ENCODE results near the gene DNALI1.

Gene DNALI1

DNA sequence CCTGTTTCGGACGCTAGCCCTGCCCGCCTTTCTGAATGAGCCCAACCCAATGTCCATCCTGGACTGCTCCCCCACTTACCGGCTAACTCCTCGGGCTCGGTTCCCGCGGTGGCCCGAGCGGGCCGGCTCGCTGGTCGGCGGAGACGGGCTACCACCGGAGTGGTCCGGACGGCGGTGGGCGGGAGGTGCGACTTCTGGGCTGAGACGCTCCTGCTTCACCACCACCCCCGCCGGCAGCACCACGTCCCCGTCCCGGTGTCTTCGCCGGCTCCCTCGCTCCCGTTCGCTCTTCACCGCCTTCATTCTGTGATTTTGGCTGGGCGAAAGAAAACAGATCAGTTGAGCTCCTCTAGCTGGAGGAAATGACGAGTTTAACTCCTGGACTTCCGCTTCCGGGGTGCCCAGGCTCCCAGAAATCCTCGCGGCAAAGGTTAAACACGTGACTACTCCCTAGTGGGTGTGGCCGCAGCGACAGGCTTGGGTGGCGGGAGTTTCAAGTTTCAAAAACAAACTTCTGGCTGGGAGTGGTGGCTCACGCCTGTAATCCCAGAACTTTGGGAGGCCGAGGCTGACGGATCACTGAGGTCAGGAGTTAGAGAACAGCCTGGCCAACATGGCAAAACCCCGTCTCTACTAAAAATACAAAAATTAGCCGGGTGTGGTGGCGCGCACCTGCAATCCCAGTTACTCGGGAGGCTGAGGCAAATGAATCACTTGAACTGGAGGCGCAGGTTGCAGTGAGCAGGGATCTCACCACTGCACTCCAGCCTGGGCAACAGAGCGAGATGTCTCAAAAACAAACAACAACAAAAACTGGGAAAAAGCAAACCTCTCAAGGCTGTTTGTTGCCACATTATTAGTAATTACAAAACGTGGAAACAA is 2.6 kb upstream of the DNALI1 start, which contains the start of gene SNIP1:
Gene SNIP1 (minus strand): TSS at position 367 of the 882 bp plus-strand sequence. CDS start 64 bp downstream, at position 303.
- ATAC-seq, result peak; percentile 83
- TF ChIP-seq ZNF8 (CRISPR knock-in tag; IDR thresholded peaks at IDR 0.05) (no peak), PPARA (CRISPR knock-in tag; IDR thresholded peaks at IDR 0.05; ENCODE audit: borderline replicate concordance) (no peak), ESRRG (CRISPR knock-in tag; IDR thresholded peaks at IDR 0.05) (no peak), CSDC2 (CRISPR knock-in tag; IDR thresholded peaks at IDR 0.05) (no peak), TOX (CRISPR knock-in tag; IDR thresholded peaks at IDR 0.05; ENCODE audit: borderline replicate concordance) (no peak), OSR1 (CRISPR knock-in tag; IDR thresholded peaks at IDR 0.05) (no peak), BACH2 (CRISPR knock-in tag; IDR thresholded peaks at IDR 0.05; ENCODE audit: borderline replicate concordance) (no peak), ARNTL (CRISPR knock-in tag; IDR thresholded peaks at IDR 0.05; ENCODE audit: borderline replicate concordance, low read depth) (no peak), ZNF70 (CRISPR knock-in tag; IDR thresholded peaks at IDR 0.05) (no peak), ZC3H10 (CRISPR knock-in tag; IDR thresholded peaks at IDR 0.05) (no peak), ZNF565 (CRISPR knock-in tag; conservative IDR thresholded peaks at IDR 0.05; ENCODE audit: low read depth) (no peak), ISL1 (CRISPR knock-in tag; IDR thresholded peaks at IDR 0.05) (no peak), TCF4 (CRISPR knock-in tag; IDR thresholded peaks at IDR 0.05; ENCODE audit: borderline replicate concordance) (no peak), SNAI2 (CRISPR knock-in tag; IDR thresholded peaks at IDR 0.05) (no peak), RARB (CRISPR knock-in tag; IDR thresholded peaks at IDR 0.05) (no peak), ZFP30 (CRISPR knock-in tag; IDR thresholded peaks at IDR 0.05) (no peak)
- TF ChIP-seq, protein P1, sequence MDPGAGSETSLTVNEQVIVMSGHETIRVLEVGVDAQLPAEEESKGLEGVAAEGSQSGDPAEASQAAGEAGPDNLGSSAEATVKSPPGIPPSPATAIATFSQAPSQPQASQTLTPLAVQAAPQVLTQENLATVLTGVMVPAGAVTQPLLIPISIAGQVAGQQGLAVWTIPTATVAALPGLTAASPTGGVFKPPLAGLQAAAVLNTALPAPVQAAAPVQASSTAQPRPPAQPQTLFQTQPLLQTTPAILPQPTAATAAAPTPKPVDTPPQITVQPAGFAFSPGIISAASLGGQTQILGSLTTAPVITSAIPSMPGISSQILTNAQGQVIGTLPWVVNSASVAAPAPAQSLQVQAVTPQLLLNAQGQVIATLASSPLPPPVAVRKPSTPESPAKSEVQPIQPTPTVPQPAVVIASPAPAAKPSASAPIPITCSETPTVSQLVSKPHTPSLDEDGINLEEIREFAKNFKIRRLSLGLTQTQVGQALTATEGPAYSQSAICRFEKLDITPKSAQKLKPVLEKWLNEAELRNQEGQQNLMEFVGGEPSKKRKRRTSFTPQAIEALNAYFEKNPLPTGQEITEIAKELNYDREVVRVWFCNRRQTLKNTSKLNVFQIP (CRISPR knock-in tag; IDR thresholded peaks at IDR 0.05; ENCODE audit: borderline replicate concordance, low read depth), result no peak
- TF ChIP-seq, protein P2, sequence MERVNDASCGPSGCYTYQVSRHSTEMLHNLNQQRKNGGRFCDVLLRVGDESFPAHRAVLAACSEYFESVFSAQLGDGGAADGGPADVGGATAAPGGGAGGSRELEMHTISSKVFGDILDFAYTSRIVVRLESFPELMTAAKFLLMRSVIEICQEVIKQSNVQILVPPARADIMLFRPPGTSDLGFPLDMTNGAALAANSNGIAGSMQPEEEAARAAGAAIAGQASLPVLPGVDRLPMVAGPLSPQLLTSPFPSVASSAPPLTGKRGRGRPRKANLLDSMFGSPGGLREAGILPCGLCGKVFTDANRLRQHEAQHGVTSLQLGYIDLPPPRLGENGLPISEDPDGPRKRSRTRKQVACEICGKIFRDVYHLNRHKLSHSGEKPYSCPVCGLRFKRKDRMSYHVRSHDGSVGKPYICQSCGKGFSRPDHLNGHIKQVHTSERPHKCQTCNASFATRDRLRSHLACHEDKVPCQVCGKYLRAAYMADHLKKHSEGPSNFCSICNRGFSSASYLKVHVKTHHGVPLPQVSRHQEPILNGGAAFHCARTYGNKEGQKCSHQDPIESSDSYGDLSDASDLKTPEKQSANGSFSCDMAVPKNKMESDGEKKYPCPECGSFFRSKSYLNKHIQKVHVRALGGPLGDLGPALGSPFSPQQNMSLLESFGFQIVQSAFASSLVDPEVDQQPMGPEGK (CRISPR knock-in tag; IDR thresholded peaks at IDR 0.05; ENCODE audit: borderline replicate concordance), result no peak
- TF ChIP-seq, protein P3, sequence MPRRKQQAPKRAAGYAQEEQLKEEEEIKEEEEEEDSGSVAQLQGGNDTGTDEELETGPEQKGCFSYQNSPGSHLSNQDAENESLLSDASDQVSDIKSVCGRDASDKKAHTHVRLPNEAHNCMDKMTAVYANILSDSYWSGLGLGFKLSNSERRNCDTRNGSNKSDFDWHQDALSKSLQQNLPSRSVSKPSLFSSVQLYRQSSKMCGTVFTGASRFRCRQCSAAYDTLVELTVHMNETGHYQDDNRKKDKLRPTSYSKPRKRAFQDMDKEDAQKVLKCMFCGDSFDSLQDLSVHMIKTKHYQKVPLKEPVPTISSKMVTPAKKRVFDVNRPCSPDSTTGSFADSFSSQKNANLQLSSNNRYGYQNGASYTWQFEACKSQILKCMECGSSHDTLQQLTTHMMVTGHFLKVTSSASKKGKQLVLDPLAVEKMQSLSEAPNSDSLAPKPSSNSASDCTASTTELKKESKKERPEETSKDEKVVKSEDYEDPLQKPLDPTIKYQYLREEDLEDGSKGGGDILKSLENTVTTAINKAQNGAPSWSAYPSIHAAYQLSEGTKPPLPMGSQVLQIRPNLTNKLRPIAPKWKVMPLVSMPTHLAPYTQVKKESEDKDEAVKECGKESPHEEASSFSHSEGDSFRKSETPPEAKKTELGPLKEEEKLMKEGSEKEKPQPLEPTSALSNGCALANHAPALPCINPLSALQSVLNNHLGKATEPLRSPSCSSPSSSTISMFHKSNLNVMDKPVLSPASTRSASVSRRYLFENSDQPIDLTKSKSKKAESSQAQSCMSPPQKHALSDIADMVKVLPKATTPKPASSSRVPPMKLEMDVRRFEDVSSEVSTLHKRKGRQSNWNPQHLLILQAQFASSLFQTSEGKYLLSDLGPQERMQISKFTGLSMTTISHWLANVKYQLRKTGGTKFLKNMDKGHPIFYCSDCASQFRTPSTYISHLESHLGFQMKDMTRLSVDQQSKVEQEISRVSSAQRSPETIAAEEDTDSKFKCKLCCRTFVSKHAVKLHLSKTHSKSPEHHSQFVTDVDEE (CRISPR knock-in tag; IDR thresholded peaks at IDR 0.05), result no peak

DNA sequence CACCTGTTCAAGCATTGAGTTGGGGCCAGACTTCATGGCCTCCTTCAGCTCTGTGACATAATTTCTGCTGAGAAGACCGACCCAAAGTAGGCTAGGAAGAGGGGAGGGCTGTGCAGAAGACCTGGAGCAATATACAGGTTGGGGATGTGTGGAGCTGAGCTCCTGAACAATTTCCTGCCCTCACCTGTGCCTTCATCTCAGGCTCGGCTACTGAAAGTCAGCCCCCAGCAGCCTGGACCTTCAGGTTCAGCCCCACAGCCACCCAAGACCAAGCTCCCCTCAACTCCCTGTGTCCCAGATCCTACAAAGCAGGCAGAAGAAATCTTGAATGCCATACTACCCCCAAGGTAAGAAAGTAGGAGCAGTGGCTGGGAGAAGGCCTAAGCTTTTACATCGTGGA is 662 bp downstream of the DNALI1 start:
- no peak for ATAC-seq
- TF ChIP-seq, protein P1 (CRISPR knock-in tag; IDR thresholded peaks at IDR 0.05; ENCODE audit: borderline replicate concordance, low read depth), result no peak
- TF ChIP-seq ZNF8 (CRISPR knock-in tag; IDR thresholded peaks at IDR 0.05) (no peak), ARNTL (CRISPR knock-in tag; IDR thresholded peaks at IDR 0.05; ENCODE audit: borderline replicate concordance, low read depth) (no peak), RARB (CRISPR knock-in tag; IDR thresholded peaks at IDR 0.05) (no peak), ZFP30 (CRISPR knock-in tag; IDR thresholded peaks at IDR 0.05) (no peak), ISL1 (CRISPR knock-in tag; IDR thresholded peaks at IDR 0.05) (no peak), GLIS3 (CRISPR knock-in tag; IDR thresholded peaks at IDR 0.05) (no peak), SNAI2 (CRISPR knock-in tag; IDR thresholded peaks at IDR 0.05) (no peak)
- TF ChIP-seq, protein P4, sequence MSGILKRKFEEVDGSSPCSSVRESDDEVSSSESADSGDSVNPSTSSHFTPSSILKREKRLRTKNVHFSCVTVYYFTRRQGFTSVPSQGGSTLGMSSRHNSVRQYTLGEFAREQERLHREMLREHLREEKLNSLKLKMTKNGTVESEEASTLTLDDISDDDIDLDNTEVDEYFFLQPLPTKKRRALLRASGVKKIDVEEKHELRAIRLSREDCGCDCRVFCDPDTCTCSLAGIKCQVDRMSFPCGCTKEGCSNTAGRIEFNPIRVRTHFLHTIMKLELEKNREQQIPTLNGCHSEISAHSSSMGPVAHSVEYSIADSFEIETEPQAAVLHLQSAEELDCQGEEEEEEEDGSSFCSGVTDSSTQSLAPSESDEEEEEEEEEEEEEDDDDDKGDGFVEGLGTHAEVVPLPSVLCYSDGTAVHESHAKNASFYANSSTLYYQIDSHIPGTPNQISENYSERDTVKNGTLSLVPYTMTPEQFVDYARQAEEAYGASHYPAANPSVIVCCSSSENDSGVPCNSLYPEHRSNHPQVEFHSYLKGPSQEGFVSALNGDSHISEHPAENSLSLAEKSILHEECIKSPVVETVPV (CRISPR knock-in tag; IDR thresholded peaks at IDR 0.05), result no peak
- TF ChIP-seq, protein P5, sequence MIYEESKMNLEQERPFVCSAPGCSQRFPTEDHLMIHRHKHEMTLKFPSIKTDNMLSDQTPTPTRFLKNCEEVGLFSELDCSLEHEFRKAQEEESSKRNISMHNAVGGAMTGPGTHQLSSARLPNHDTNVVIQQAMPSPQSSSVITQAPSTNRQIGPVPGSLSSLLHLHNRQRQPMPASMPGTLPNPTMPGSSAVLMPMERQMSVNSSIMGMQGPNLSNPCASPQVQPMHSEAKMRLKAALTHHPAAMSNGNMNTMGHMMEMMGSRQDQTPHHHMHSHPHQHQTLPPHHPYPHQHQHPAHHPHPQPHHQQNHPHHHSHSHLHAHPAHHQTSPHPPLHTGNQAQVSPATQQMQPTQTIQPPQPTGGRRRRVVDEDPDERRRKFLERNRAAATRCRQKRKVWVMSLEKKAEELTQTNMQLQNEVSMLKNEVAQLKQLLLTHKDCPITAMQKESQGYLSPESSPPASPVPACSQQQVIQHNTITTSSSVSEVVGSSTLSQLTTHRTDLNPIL (CRISPR knock-in tag; IDR thresholded peaks at IDR 0.05; ENCODE audit: low read depth), result no peak

Data from SK-N-SH treated with all-trans-retinoic acid at 6 μM for 48 hours (cell line).